Ovary (tissue), 3 donors: ENCODE data around the gene PNMA5.
"Not testable (repeated sequence)": the region's sequence is repeated elsewhere in the genome, so short reads cannot be mapped to it uniquely, and the experiment has no call there.

Source experiments
- EP300 ChIP-seq: sonication (generic); formaldehyde crosslinking; IDR thresholded peaks from one replicate; pipeline ENCODE4 v1.6.1; 2017; ENCODE audit warnings: antibody characterized with exemption
- TF ChIP-seq, protein P1 (sequence below), 3 donors: fragments of 450-650 bp in 2 of 3; fragments of 200-600 bp in 1 of 3; IDR thresholded peaks; one replicate each; pipeline versions ENCODE4 v1.5.1 to v1.8.0; 2016 to 2022; ENCODE audit warnings: antibody characterized with exemption in 3 of 3, mild to moderate bottlenecking in 1 of 3
- donor health status: DM: no; HTN: no; CAD: no.

DNA sequence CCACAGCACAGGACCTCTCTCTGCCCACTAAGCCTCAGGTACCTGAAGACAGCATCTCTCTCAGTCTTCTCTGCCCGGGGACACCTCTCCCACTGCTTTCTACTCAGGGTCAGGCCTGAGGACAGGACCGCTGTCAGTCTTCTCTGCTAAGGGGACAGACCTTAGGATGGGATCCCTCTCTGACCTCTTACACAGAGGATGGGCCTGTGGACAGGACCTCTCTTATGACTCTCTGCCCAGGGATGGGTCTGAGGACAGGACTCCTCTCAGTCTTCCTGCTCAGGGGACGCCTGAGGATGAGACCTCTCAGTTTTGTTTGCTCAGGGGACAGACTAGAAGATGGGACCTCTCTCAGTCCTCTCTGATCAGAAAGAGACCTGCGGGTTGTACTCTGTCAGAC is 8.5 kb downstream of the PNMA5 start:
- TF ChIP-seq, protein P1, sequence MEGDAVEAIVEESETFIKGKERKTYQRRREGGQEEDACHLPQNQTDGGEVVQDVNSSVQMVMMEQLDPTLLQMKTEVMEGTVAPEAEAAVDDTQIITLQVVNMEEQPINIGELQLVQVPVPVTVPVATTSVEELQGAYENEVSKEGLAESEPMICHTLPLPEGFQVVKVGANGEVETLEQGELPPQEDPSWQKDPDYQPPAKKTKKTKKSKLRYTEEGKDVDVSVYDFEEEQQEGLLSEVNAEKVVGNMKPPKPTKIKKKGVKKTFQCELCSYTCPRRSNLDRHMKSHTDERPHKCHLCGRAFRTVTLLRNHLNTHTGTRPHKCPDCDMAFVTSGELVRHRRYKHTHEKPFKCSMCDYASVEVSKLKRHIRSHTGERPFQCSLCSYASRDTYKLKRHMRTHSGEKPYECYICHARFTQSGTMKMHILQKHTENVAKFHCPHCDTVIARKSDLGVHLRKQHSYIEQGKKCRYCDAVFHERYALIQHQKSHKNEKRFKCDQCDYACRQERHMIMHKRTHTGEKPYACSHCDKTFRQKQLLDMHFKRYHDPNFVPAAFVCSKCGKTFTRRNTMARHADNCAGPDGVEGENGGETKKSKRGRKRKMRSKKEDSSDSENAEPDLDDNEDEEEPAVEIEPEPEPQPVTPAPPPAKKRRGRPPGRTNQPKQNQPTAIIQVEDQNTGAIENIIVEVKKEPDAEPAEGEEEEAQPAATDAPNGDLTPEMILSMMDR (IDR thresholded peaks at IDR 0.05): not testable (repeated sequence)
- TF ChIP-seq EP300: not testable (repeated sequence)
